Occipital lobe (tissue), 2 donors: Measurements from ENCODE around the gene NHLH1. TPM values are rescaled to one million over a fixed set of nuclear protein-coding genes. Genes with fewer than 3 reads are reported as not detected.
"Not testable (repeated sequence)": the region's sequence is repeated elsewhere in the genome, so short reads cannot be mapped to it uniquely, and the experiment has no call there.

Experiments
- DNase-seq: peaks from one replicate; lab custom pipeline; 2025; lab: John Stamatoyannopoulos, UW
- total RNA-seq: library from RNA; depleted of rRNA; stranded (reverse); fragments of >200 nt; gene quantifications from one replicate; pipeline ENCODE4 v1.2.3, GENCODE V29; 2014

NHLH1 gene
- total RNA-seq, 1 donor from 2014 or later, result 0.62 TPM

DNA sequence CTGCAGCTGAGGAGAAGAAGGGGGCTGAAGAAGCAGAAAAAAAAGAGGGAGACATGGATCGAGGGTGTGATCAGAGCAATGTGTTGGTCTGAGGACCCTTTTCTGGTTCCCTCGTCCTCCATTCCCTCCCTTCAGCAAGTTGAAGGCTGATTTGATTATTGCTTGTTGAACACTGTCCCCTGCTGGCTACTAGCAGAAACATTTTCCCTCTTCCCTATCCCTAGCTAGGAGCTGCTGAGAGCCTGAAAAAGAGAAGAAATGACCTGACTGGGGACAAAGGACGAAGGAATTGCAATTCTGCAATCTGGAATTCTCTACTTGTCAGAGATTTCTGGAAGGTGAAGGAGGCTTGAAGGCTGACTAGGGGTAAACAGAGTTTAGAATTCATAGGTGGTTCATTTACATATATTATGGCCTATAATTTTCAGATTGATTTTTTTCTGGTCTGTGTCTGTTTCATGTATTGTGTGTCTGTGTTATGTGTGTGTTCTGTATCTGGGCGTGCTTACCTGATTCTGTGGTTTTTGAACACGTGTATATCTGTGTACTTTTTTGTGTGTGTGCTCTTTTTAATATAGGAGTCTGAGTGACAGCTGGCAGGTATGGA is 9.8 kb downstream of the NHLH1 start:
- peak; percentile 32 for DNase-seq

DNA sequence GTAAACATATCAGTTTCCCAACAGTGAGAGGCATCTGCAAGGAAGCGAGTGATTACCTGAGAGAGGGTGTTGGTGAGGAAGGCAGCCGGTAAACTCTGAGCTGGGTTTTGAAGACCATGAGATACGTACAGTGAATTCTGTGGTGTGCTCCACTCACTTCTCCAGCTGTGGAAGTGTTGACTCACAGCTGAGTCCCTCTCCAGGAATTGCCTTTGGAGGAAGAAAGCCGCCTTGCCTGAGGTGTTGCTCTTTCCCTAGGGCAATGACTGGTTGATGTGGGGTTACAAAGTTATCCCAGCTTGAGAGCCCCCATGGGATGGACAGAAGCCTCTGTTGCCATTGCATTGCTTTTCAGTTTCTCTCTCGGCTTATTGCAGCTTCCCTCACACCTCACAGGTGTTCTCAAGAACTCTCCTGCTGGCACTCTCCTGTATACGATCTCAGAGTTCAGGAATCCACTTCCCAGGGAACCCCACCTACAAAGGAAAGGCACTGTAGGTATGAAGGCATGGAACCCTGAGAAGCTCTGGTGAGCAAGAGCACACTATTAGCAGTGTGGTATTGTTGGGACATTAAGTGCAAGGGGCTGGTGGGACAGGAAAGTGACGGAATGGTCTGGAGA is 10.8 kb downstream of the NHLH1 start:
- no peak for DNase-seq

DNA sequence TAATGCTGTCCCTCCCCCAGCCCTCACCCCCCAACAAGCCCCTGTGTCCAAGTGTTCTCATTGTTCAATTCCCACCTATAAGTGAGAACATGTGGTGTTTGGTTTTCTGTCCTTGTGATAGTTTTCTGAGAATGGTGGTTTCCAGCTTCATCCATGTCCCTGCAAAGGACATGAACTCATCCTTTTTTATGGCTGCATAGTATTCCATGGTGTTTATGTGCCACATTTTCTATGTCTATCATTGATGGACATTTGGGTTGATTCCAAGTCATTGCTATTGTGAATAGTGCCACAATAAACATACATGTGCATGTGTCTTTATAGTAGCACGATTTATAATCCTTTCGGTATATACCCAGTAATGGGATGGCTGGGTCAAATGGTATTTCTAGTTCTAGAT is 17.9 kb downstream of the NHLH1 start:
- not testable (repeated sequence) for DNase-seq

DNA sequence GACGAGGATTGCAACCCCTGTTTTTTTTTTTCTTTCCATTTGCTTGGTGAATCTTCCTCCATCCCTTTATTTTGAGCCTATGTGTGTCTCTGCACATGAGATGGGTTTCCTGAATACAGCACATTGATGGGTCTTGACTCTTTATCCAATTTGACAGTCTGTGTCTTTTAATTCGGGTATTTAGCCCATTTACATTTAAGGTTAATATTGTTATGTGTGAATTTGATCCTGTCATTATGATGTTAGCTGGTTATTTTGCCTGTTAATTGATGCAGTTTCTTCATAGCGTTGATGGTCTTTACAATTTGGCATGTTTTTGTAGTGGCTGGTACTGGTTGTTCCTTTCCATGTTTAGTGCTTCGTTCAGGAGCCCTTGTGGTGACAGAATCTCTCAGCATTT is 21.5 kb downstream of the NHLH1 start:
- not testable (repeated sequence) for DNase-seq

DNA sequence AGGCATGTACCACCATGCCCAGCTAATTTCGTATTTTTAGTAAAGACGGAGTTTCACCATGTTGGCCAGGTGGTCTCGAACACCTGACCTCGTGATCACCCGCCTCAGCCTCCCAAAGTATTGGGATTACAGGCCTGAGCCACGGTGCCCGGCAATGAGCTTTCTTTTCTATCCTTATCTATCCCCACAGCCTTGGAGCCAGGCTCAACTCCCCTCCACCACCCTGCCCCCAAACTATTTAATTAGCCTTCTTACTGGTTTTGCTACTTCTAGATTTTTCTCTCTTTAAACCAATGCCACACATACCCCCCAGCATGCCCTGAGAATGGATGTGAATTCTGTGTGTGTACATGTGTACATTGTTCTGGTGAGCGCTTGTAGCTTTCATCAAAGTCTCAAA is 27.8 kb downstream of the NHLH1 start:
- no peak for DNase-seq

DNA sequence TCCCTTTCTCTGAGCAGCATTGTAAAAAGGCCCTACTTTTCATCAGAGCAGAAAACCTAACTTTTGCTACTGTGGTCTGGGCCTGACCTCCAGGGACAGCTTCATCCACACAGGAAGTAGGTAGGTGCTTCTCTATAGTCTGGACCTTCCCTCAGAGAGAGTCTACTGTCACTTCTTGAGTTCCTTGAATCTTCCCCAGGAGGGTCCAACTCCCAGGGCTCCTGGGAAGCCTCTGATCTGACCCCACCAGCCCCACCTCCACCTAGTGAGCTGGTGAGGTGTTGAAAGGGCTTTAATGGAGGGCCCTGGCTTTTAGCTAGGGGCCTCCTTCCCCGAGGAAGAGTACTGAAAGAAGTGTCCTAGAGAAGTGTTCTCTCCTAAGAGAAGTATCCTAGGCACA is 30.8 kb downstream of the NHLH1 start:
- no peak for DNase-seq

DNA sequence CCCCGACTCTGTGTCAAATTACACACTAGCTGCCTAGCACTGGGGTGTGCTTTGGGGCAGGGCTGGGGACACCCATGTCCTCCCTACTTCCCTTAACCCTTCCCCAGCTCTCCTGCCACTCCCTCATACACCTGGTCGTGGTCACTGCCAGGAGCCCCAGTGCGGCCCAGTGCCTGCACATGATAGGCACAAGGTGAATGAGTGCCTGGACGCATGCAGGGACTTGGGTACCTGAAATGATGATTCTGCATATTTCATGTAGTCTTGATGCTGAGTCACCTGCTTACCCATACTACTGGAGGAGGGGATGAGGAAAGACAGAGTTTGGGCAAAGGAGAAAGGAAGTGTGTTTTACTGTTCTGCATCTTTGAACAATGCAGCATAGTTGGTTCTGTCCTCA is 32.0 kb downstream of the NHLH1 start:
- no peak for DNase-seq

DNA sequence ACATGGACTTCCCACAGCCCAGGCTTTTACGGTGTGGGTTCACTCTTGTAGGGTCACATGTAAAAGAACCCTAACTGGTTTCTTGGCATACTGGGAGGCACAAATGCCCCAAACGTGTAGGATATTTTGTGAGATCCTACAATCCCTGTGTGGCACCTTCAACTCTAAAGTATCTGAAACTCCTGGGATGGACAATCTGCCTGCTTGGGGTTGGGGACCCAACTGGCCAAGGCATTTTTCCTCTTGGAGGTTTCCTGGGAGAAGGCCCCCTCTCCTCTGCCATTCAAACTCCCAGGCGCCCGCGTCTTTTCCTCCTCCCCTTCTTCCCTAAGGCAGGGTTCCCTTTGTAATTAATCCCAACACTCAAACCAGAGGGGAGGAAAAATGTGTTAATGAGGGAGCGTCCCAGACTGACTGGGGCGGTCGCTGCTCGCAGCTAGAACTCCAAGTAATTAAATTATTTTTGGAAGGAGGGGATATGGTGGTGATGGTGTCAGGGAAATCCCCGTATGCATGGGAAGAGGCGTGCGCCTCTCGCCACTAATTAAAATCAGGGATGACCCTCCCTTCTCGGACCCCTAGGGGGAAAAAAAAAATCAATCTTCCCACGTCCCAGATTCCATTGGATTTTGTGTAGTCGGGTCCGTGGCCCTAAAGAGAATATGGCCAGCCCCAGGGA is 32.8 kb downstream of the NHLH1 start:
- no peak for DNase-seq

DNA sequence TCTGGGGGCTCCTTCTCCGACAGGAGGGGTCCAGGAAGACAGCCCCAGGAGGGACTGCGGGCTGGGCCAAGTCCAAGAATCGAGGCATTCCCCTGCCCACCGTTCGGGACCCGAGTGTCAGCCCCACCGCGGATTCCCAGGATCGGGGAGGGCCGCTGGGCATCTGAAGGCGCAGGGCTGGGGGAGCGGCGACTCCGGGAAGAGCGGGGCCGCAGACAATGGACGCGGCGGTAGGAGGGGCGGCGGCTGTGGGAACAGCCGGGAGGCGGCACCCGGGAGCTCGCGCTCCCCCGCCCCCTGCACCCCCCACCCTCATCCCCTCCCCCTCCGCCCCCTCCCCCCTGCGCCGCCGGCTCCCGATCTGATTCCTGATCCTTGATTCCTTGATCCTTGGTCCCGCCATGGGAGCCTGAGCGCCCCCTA is 33.4 kb downstream of the NHLH1 start, which contains the start of gene VANGL2:
TSS of gene VANGL2 (plus strand) at position 342 of the 423 bp plus-strand sequence. CDS start 15,274 bp downstream, outside the sequence.
- DNase-seq, result peak; percentile 49

DNA sequence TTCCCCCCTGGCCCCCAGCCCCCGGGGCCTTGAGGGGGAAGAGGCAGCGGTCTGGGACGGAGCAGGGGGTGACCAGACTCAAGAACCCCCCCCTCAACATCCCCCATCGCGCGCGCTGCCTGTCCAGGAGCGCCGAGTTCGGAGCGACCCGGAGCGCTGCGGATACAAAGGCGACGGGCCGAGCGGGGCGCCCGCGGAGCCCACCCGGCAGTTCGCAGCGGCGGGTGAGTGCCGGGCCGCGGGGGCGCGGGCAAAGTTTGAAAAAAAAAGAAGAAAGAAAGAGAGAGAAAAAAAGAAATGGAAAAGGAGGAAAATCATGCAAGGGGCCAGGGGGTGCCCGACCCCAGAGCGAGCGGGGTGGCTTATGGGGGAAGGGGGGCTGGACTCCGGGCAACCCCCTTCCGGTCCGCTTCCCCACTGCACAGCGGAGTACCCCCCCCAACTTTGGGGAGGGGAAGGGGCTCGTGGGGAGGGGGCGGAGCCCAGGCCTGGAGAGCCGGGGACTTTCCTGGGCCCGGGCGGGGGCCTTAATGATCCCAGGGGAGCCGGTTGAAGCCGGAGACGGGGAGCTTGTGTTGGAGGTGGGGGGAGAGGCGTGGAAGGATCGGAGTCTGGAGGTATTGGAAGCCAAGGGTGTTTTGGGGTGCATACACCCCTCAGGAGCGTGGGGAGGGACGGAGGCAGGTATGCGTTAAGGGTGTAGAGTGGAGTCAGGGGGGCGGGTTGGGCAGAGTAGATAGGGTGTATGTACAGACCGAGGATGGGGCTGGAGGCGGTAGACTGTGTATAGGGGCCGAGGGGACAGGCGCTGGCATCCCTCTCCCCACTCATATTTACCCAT is 34.0 kb downstream of the NHLH1 start:
- DNase-seq, result no peak

DNA sequence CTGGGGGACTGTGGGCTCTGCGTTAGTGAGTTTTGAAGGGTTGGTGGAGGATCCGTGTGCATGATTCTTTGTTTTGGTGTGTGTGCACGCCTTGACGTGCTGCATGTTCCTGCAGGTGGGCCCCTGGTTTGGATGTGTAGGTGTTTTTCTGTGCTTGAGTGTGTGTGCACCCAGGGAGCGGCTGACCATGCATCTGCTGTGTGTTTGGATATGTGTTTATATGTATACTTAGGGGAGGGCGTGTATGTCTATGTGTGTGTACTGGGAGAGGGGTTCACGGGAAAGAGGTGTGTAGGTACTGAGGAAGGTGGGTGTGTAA is 34.6 kb downstream of the NHLH1 start:
- no peak for DNase-seq

DNA sequence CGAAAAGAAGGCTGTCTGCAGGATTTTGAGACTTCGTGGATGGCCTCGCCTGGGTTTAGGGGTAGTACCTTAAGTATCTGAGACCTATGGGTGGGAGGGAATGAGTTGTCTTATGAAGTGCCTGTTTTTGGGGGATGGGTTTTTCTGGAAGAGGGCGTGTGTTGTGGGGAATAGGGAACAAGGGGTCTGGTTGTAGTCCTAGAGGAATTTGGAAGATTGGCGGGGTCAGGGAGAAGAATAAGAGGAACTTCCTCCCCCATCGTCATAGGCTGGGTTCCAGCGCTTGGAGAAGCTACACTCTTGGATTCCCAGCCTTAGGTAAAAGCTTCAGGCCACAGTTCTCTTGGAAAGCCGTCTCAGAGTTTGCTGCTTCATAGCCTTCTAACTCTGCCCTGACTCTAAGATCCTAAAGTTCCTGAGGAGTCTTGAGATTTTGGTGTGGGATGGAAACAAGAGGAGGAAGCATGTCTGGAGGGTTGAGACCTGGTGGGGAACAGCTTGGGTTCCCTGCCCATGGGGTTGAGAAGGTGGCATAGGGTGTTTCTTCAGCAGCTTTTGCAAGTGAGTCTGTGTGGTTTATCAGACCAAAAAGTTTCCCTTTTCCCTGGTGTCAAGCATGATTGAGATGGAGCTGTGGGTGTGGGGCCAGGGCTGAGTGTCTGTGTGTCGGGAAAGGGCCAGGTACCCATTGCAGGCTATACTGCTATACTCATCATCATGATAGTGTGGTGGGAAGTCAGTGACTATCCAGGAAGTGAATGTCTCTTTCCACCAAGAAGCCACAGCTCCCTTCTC is 35.3 kb downstream of the NHLH1 start:
- DNase-seq, result no peak

DNA sequence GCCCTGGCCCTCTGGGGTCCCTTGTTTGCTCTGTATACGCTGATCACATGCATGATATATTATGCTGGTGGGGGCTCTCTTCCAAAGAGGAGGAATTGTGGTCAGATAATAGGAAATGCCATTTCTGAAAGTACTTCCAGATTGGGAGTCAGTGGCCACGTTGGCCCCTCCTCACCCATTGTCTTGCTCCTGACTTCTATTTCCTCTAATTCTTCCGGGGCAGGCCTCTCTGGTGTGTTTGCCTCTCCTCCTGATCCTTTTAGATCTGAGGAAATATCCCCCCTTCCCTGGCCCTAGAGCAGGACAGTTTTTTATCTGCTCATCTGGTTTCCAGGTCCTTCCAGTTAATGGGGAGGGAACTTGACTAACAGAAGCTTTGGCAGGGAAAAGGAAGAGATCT is 36.4 kb downstream of the NHLH1 start:
- DNase-seq, result no peak

DNA sequence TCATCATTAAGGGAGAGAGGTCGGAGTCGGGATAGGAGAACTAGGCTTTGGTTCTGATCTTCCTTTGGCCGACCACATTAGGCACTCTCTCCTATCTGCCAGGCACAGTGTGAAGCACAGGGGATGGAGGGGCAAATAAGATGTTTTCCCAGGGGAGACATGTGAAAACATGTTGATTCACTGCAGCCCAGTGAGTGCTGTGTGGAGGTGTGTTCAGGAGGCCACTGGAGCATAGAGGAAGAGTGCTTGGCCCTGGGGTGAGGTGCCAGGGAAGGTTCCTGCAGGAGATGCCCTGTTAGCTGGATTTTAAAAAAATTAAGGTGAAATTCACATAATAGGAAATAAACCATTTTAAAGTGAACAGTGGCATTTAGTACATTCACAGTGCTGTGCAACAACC is 37.2 kb downstream of the NHLH1 start:
- no peak for DNase-seq

DNA sequence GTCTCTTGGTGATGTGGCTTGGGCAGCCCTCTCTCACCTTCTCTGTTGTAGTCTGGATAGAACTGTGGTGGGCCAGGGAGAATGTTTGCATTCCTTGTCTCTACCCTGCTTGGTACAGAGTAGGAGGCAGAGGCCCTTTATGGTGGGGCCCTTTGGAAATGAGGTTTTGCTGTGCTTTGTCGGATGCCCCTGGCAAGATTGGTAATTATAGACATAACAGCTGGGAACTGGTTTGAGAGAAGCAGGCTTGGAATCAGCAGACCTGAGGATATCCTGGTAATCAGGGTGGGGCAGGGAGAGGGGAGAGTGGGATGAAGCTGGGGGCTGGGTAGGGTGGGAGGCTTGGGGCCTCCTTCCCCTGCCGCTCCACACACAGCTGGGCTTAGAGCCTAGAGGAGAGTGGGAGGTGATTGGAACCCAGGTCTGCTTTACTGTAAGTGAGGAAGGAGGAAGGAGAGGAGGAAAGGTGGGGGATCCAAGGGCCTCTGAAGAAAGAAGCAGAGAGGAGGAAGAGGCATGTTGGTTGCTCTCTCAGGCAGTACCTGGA is 38.5 kb downstream of the NHLH1 start:
- DNase-seq, result no peak

DNA sequence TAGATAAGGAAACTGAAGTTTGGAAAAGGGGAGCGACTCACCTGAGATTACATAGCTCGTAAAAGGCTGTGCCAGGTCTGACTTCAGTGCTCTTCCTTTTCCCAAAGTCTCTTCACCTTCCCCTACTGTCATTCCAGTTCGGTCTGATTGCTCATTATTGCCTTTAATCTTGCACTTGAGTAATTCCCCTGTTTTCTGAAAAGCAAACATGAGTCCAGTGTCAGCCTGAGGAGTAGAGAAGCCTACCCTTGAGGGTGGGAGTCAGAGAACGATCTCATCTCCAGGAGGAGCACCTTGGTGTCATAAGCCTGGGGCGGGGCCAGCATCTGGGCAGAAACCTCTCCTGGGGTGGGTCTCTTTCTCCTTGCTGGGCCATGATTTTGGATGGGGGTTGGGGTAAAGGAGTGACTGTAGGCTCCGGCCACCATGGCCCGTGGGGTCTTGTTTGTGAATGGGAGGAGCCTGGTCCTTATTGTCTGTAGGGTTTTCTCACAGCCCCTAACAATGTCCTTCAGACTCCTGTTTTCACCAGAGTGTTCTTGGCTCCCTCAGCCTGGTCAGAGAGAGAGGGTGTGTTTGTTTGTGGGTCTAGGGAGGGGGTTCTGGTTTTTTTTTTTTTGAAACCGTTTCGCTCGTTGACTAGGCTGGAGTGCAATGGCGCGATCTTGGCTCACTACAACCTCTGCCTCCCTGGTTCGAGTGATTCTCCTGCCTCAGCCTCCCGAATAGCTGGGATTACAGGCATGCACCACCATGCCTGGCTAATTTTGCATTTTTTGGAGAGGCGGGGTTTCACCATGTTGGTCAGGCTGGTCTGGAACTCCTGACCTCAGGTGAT is 39.5 kb downstream of the NHLH1 start:
- no peak for DNase-seq

DNA sequence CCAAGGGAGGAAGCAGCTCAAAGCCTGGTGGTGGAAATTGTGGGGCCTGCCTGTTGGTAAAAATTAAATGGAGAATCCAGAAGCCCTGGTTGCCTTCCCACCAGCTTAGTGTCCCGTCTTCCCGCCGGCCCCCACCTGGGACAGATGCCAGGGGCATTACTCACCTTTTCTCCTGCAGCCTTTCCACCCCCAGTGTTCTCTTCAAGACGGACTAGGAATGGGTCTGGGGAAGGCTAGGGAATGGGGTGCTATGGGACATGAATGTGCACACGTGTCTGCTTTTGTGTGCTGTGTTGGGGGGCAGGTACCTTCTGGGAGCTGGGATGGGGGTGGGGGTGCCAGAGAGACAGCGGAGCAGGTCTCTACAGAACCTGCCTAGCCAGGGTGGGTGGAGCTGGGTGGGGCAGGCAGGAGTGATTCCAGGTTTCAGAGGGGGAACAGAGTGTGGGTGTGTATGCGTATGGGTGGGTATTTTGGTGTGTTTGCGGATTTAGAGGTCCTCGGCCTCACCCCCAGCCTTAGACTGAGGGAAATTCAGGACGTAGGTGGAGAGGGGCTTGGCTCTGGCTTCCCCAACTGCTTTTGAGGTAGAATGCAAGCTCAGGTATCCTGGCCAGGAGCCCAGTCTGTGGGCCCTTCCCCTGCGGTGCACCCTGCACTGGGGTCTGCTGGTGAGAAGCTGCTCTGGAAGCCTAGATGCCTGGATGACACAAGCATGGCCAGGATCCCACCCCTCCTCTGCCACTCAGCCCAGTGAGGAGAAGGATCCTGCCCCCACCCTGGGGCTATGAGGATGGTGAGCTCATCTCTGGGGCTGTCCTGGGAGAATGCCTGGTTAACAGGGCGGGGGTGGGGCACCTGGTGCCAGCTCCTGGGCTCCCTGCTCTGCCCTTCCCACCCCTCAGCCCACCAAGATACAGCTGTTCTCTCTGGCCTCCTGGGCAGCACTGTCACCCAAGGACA is 41.2 kb downstream of the NHLH1 start:
- no peak for DNase-seq

DNA sequence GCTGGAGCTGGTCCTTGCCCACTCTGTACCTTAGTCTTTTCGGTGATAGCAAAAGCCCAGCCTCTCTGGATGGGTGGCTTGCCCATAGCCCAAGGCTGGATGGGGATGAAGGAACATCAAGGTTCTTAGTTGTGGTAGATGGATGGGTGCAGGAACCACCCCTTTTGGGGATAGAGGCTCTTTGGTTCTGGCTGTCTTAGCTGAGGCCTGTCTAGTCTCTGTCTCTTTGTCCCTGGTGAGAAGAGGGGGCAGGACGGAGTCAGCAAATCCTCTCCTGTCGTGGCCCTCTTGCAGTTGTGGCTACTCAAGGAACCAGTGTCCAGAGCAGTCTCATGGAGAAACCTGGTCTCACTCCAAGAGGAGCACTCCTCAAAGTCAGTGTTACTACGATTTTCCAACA is 42.0 kb downstream of the NHLH1 start:
- DNase-seq, result no peak

DNA sequence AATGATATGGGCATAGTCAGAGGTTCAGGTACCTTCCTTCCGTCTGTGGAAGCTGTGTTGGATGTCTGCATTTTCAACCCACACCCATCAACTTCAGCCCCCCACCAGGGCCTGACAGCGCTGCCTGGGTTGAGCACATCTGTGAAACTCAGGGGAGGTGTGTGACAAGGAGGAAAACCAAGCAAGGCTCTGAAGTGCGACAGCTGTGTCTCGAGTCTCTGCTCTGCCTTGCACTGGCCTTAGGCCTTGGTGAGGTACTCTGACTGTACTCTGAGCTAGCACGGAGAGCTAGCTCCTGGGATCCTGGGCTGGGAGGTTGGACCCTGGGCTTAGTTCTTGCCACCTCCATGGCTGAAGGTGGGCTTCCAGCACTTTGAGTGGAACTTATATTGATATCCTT is 42.6 kb downstream of the NHLH1 start:
- DNase-seq, result no peak
